ENCODE data around the gene ABCC1. TPM values are rescaled to one million over a fixed set of nuclear protein-coding genes. Genes with fewer than 3 reads are reported as not detected.

ABCC1 gene
- total RNA-seq, 1 experiment from 2014 or later, result 10.0 TPM

GRCh38 chr16:16191493-16192167 is 242.2 kb downstream of the ABCC1 start:
- Histone ChIP-seq H3K27ac (no peak overlapping the region), H3K4me3 (no peak overlapping the region), H3K4me1 (no peaks in the 10 kb centered on the region), H3K36me3 (no peaks in the 10 kb centered on the region), H3K9me3 (replicated peaks) (no peaks in the 10 kb centered on the region), H3K27me3 (no peaks in the 10 kb centered on the region)
- DNase-seq, result no peak

Other genes starting within 250 kb of the ABCC1 start
- gene MYH11, start 92.6 kb upstream of the ABCC1 start, total RNA-seq (2014; rRNA removed; shearing (Covaris generic)), result 0.03 and 0.08 TPM in 2 replicates
- gene CEP20, start 61.0 kb upstream of the ABCC1 start, total RNA-seq (2014; rRNA removed; shearing (Covaris generic)), result 38.6 and 44.1 TPM in 2 replicates